Ishikawa (cell line): ENCODE measurements around the gene ETV6.

Experiments
- CEBPB ChIP-seq: IDR thresholded peaks from 2 replicates; pipeline ENCODE4 v1.6.1; 2012
- CREB1 ChIP-seq: IDR thresholded peaks from 2 replicates; pipeline ENCODE4 v1.6.1; 2012; ENCODE audit warnings: low read depth
- EGR1 ChIP-seq: IDR thresholded peaks from 2 replicates; pipeline ENCODE4 v1.6.1; 2012
- EP300 ChIP-seq: IDR thresholded peaks from 2 replicates; pipeline ENCODE4 v1.6.1; 2012; ENCODE audit warnings: borderline replicate concordance
- MAX ChIP-seq: IDR thresholded peaks from 2 replicates; pipeline ENCODE4 v1.6.1; 2012
- NFIC ChIP-seq: IDR thresholded peaks from 2 replicates; pipeline ENCODE4 v1.6.1; 2012
- RAD21 ChIP-seq: IDR thresholded peaks from 2 replicates; pipeline ENCODE4 v1.6.1; 2012; ENCODE audit warnings: low read depth
- REST ChIP-seq: IDR thresholded peaks from 2 replicates; pipeline ENCODE4 v1.6.1; 2012; ENCODE audit warnings: low read depth, mild to moderate bottlenecking
- TAF1 ChIP-seq: IDR thresholded peaks from 2 replicates; pipeline ENCODE4 v1.6.1; 2012; ENCODE audit warnings: low read depth, mild to moderate bottlenecking
- TCF12 ChIP-seq: IDR thresholded peaks from 2 replicates; pipeline ENCODE4 v1.6.1; 2012; ENCODE audit warnings: low read depth
- TEAD4 ChIP-seq: IDR thresholded peaks from 2 replicates; pipeline ENCODE4 v1.6.1; 2012
- USF1 ChIP-seq: IDR thresholded peaks from 2 replicates; pipeline ENCODE4 v1.6.1; 2012
- YY1 ChIP-seq: IDR thresholded peaks from 2 replicates; pipeline ENCODE4 v1.6.1; 2012; ENCODE audit warnings: low read depth
- ZBTB7A ChIP-seq: IDR thresholded peaks from 2 replicates; pipeline ENCODE4 v1.6.1; 2012; ENCODE audit warnings: low read depth

GRCh38 chr12:11755302-11755930, 105.9 kb downstream of the ETV6 start:
- no peak for TF ChIP-seq MAX
- TF ChIP-seq TAF1, result no peak
- no peak for TF ChIP-seq REST
- TF ChIP-seq EP300, result no peak
- no peak for TF ChIP-seq TCF12
- no peak for TF ChIP-seq CREB1
- TF ChIP-seq YY1, result no peak
- no peak for TF ChIP-seq EGR1
- TF ChIP-seq NFIC, result no peak
- TF ChIP-seq USF1, result no peak
- no peak for TF ChIP-seq CEBPB
- no peak for TF ChIP-seq TEAD4
- no peak for TF ChIP-seq RAD21
- no peak for TF ChIP-seq ZBTB7A
